Measurements from ENCODE around the gene LNX2. TPM values are rescaled to one million over a fixed set of nuclear protein-coding genes. Genes with fewer than 3 reads are reported as not detected.

Gene LNX2
- total RNA-seq, 2 donors from 2014 or later: 13.9 to 15.6 TPM

DNA sequence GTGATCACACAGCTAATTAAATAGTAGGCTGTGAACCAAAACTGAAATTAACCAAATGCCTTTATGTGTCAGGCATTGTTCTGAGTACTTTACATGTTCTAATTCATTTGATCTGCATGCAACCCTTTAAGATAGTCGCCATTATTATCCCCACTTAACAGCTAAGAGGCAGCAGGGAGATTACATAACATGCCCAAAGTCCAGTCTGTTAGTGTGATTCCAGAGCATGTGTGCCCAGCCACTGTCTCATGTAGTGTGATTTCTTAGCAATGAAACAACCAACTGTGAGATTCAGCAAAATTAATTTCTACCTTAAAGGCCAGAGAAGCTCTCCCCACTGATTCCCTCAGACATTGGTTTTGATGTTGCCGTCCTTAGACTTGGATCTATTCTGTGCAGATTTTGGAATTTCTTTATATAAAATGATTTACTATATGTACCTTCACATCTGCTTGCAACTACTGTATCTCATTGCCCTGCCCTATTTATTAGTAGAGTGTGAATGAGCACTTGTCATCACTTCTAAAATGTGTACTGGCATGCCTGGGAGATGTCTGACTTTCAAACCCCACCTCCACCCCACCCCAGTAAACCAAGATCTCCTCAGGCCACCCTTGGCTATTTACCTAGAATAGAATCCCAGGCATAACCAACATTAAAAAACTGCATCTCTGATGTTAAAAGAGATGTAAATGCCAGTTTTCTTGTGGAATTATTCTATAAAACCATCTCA lies 42.6 kb upstream of the LNX2 start:
- WGBS, 2 experiments (ENCODE audit: insufficient coverage in 1 of 2, insufficient read length in 1 of 2): 94 to 100% methylated on average over 1 of the region's 2 CpGs
- Histone ChIP-seq H3K9me3 (ENCODE audit: control insufficient read depth, low read length) (no peaks in the 10 kb centered on the region), H3K36me3 (ENCODE audit: control insufficient read depth, insufficient read depth, low read length) (peaks cover 3% of the 10 kb centered on the region), H3K9ac (ENCODE audit: extremely low read depth, low read length, poor library complexity, severe bottlenecking) (no peak overlapping the region), H3K27me3 (ENCODE audit: control insufficient read depth, insufficient read depth, low read length, poor library complexity, severe bottlenecking) (no peaks in the 10 kb centered on the region), H3K4me1 (ENCODE audit: control insufficient read depth, insufficient read depth, low read length) (no peaks in the 10 kb centered on the region), H3K4me3 (ENCODE audit: low read length) (no peak overlapping the region), H3K27ac (ENCODE audit: low read depth, low read length) (no peak overlapping the region)
- TF ChIP-seq, protein P1, sequence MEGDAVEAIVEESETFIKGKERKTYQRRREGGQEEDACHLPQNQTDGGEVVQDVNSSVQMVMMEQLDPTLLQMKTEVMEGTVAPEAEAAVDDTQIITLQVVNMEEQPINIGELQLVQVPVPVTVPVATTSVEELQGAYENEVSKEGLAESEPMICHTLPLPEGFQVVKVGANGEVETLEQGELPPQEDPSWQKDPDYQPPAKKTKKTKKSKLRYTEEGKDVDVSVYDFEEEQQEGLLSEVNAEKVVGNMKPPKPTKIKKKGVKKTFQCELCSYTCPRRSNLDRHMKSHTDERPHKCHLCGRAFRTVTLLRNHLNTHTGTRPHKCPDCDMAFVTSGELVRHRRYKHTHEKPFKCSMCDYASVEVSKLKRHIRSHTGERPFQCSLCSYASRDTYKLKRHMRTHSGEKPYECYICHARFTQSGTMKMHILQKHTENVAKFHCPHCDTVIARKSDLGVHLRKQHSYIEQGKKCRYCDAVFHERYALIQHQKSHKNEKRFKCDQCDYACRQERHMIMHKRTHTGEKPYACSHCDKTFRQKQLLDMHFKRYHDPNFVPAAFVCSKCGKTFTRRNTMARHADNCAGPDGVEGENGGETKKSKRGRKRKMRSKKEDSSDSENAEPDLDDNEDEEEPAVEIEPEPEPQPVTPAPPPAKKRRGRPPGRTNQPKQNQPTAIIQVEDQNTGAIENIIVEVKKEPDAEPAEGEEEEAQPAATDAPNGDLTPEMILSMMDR (conservative IDR thresholded peaks at IDR 0.05): no peak
- H3K27ac Mint-ChIP-seq: no peak overlapping the region
- H3K9me3 Mint-ChIP-seq: no peaks in the 10 kb centered on the region
- H3K27me3 Mint-ChIP-seq (ENCODE audit: insufficient read depth): no peaks in the 10 kb centered on the region
- H3K36me3 Mint-ChIP-seq (ENCODE audit: low read depth): peaks cover 10% of the 10 kb centered on the region
- no peak for DNase-seq
- H3K4me3 Mint-ChIP-seq: no peak overlapping the region
- H3K4me1 Mint-ChIP-seq: peaks cover 6% of the 10 kb centered on the region

DNA sequence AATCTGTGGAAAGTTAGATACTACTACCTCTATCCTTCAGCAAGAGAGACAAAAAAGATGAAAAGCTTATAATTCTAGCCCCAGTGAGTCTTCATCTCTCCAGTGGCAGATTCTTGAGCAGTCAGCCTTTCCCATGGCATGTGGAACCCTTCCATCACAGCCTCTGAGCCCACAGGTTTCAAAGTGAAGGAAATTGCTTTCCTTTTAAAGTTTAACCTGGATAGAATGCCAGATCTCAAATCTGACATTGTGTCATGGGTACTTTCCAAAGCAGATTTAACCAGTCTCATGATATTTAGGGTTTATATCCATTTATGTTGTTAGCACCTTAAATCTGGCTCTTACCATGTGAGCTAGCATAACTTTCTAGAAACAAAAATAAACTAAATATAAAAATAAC lies 40.7 kb upstream of the LNX2 start:
- Mint-ChIP-seq H3K36me3 (ENCODE audit: low read depth) (peaks cover 6% of the 10 kb centered on the region), H3K9me3 (no peaks in the 10 kb centered on the region), H3K4me3 (no peak overlapping the region), H3K27me3 (ENCODE audit: insufficient read depth) (no peaks in the 10 kb centered on the region), H3K4me1 (peaks cover 6% of the 10 kb centered on the region), H3K27ac (no peak overlapping the region)
- Histone ChIP-seq H3K9me3 (ENCODE audit: control insufficient read depth, low read length) (no peaks in the 10 kb centered on the region), H3K9ac (ENCODE audit: extremely low read depth, low read length, poor library complexity, severe bottlenecking) (no peak overlapping the region), H3K36me3 (ENCODE audit: control insufficient read depth, insufficient read depth, low read length) (peaks cover 2% of the 10 kb centered on the region), H3K4me1 (ENCODE audit: control insufficient read depth, insufficient read depth, low read length) (no peaks in the 10 kb centered on the region), H3K27ac (ENCODE audit: low read depth, low read length) (no peak overlapping the region), H3K4me3 (ENCODE audit: low read length) (no peak overlapping the region), H3K27me3 (ENCODE audit: control insufficient read depth, insufficient read depth, low read length, poor library complexity, severe bottlenecking) (no peaks in the 10 kb centered on the region)
- TF ChIP-seq, protein P1 (conservative IDR thresholded peaks at IDR 0.05): no peak
- no peak for DNase-seq

DNA sequence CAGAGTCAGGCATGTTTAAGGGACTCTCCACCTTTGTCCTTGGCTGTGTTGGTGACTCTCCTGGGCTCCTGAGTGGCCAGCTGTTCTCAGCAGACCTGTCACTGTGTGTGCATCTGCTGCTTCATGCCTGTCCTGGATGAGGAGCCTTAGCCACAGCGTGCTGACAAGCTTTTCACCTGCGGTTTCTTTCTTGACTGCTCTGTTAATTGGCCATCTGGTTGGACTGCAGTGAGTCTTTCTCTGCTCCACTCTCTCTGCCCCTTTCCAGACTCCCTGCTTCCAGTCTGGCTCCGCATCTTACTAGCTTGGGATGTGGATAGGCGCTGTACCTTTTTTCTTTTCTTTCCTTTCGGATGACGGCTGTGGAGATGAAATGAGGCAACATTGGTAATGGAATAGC lies 40.2 kb upstream of the LNX2 start:
- H3K4me3 ChIP-seq (ENCODE audit: low read length): no peak overlapping the region
- Mint-ChIP-seq H3K4me1 (peaks cover 6% of the 10 kb centered on the region), H3K27ac (no peak overlapping the region), H3K36me3 (ENCODE audit: low read depth) (peaks cover 4% of the 10 kb centered on the region), H3K9me3 (no peaks in the 10 kb centered on the region), H3K4me3 (no peak overlapping the region), H3K27me3 (ENCODE audit: insufficient read depth) (no peaks in the 10 kb centered on the region)
- H3K9me3 ChIP-seq (ENCODE audit: control insufficient read depth, low read length): no peaks in the 10 kb centered on the region
- TF ChIP-seq, protein P1 (conservative IDR thresholded peaks at IDR 0.05): no peak
- H3K36me3 ChIP-seq (ENCODE audit: control insufficient read depth, insufficient read depth, low read length): no peaks in the 10 kb centered on the region
- H3K4me1 ChIP-seq (ENCODE audit: control insufficient read depth, insufficient read depth, low read length): no peaks in the 10 kb centered on the region
- no peak overlapping the region for H3K27ac ChIP-seq (ENCODE audit: low read depth, low read length)
- no peak overlapping the region for H3K9ac ChIP-seq (ENCODE audit: extremely low read depth, low read length, poor library complexity, severe bottlenecking)
- DNase-seq: no peak
- WGBS, 2 experiments (ENCODE audit: insufficient coverage in 1 of 2, insufficient read length in 1 of 2): 95 to 96% methylated on average over 3 to 6 of the region's 6 CpGs
- no peaks in the 10 kb centered on the region for H3K27me3 ChIP-seq (ENCODE audit: control insufficient read depth, insufficient read depth, low read length, poor library complexity, severe bottlenecking)

All from endodermal cell (in vitro differentiated cells).